Astrocyte of the cerebellum (primary cell): ENCODE results near the gene TCEANC.

Experiments
- DNase-seq: peaks from one replicate; pipeline ENCODE4 v3.0.0-alpha.2; 2011; ENCODE audit warnings: low read depth
- H3K4me3 ChIP-seq: 2 replicates; pipeline ENCODE4 v1.5.1; 2011; ENCODE audit warnings: mild to moderate bottlenecking, low read depth, low read length, moderate library complexity
- CTCF ChIP-seq: IDR thresholded peaks from 2 replicates; pipeline ENCODE4 v1.5.1; 2012; ENCODE audit warnings: low read length, low read depth, moderate library complexity, mild to moderate bottlenecking; ENCODE audit errors: missing control alignments
- in situ Hi-C: cut with HindIII; loops from 2 replicates; pipeline ENCODE4 v1.10.0; 2017; ENCODE audit warnings: low sequenced_read_pairs

The TCEANC gene

DNA sequence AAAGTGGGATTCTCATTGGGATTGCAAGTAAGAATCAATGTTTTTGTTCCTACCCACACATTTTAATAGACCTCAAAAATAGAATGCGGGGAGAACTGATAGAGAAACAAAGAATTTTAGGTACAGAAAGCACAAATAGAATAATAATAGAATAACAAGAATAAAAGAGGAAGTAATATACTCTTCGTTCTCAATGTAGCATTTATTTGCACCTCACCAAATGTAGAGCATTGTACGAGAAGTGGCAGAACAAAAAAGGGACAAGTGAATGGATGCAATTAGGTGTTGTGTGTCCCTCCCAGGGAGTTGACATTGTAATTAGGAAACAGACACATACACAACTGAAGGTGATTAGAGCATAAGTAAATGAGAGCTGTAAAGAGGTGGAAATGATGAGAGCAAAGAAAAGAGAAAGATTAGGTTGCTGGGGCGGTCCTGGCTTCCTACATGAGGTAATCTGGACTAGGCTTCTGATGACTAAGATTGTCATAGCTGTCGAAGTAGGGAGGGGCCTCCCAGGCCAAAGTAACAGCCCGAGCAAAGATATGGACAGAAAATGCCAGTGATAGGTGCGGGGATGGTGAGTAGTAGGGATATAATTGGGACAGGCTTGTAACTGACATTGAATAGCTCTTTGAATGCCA, 46.4 kb downstream of the TCEANC start:
- in situ Hi-C loops, result no loop called here
- H3K4me3 ChIP-seq, result no peak overlapping the region
- DNase-seq, result no peak
- TF ChIP-seq CTCF, result no peak

DNA sequence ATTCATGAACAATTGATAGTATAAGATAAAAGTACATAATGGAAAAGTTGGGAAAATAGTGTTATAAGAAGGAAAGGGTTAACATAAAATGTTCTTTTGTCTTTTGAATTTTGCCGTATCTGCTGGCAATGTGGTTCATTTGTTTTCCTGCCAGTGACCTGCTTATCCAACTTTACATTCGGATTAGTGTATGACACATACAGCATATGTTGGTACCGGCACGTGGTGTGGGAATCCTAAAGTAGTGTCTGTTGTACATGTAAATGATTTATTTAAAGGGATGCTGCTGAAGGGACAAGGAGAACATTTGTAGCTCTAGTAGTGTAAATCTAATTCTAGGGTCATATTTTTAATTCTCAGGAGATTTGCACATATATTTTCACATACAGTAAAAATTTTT, 47.4 kb downstream of the TCEANC start:
- no peak for DNase-seq
- no peak for TF ChIP-seq CTCF
- in situ Hi-C loops, result no loop called here
- no peak overlapping the region for H3K4me3 ChIP-seq

- H3K4me3 ChIP-seq, result no peak overlapping the region
- in situ Hi-C loops, result no loop called here
- DNase-seq, result no peak
- no peak for TF ChIP-seq CTCF
These were observed 49.3 kb downstream of the TCEANC start for GRCh38 chrX:13702111-13702789.

DNA sequence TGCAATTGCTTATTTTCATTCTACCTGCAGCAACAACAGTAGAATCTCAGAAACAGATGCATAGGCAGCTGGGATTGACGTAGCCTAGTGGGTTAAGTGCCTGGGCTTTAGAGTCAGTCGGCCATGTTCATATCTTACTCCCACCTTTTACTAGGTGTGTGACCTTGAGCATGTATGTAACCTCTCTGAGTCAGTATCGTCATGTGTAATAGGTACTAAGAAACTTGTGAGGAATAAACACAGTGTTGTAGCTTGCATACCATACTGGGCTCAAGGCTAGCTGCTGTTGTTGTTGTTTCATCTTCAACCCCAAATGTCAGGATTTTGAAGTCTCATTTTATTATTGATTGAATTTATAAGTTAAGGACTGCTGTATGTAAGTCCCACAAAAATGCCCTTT, 50.2 kb downstream of the TCEANC start:
- in situ Hi-C loops, result no loop called here
- no peak overlapping the region for H3K4me3 ChIP-seq
- no peak for DNase-seq
- no peak for TF ChIP-seq CTCF

GRCh38 chrX:13703589-13703988, 50.6 kb downstream of the TCEANC start:
- no peak overlapping the region for H3K4me3 ChIP-seq
- no peak for TF ChIP-seq CTCF
- in situ Hi-C loops, result no loop called here
- DNase-seq, result no peak

GRCh38 chrX:13711141-13711540, 58.2 kb downstream of the TCEANC start:
- in situ Hi-C loops, result no loop called here
- no peak overlapping the region for H3K4me3 ChIP-seq
- no peak for DNase-seq
- no peak for TF ChIP-seq CTCF
